Endothelial cell of umbilical vein (primary cell): ENCODE results near the gene YIPF3. TPM values are rescaled to one million over a fixed set of nuclear protein-coding genes. Genes with fewer than 3 reads are reported as not detected.

Source experiments
- BruUV-seq: library from RNA; stranded (reverse); fragments of 400-500 nt; replicated peaks from 2 replicates; lab custom pipeline; 2021; lab: Mats Ljungman, UMichigan
- CTCF ChIA-PET: fragments of 300-600, 350-600 bp; sonication (Branson Sonifier 250); formaldehyde crosslinking; loops from one replicate; lab custom pipeline; 2021; ENCODE audit warnings: antibody characterized with exemption, inconsistent platforms; lab: Charles Lee
- POLR2A ChIA-PET: fragments of 300-600, 350-600 bp; sonication (Branson Sonifier 250); formaldehyde crosslinking; loops from one replicate; lab custom pipeline; 2021; ENCODE audit warnings: antibody characterized with exemption, inconsistent platforms; lab: Charles Lee
- DNase-seq: peaks from one replicate; pipeline ENCODE4 v3.0.0-alpha.2; 2011; ENCODE audit warnings: low read depth, low spot score
- FAIRE-seq: peaks from 2 replicates; lab custom pipeline; 2011; peaks lifted over from hg19 to GRCh38; lab: Jason Lieb, UNC
- H2AFZ ChIP-seq: 2 replicates; pipeline ENCODE4 v1.6.0; 2012; ENCODE audit warnings: low read depth, low read length, control low read depth, inconsistent platforms
- H3K27ac ChIP-seq: 2 replicates; pipeline ENCODE4 v1.5.1; 2011; ENCODE audit warnings: low read depth, mild to moderate bottlenecking, control low read depth, low read length, moderate library complexity; ENCODE audit not compliant: insufficient read depth
- H3K27me3 ChIP-seq, 2 experiments: 2 replicates each; pipeline versions ENCODE4 v1.6.0 to v1.6.1; 2011; ENCODE audit warnings: low read length in 2 of 2, mixed read lengths in 1 of 2; ENCODE audit not compliant: control insufficient read depth in 2 of 2, insufficient read depth in 2 of 2
- H3K36me3 ChIP-seq, 2 experiments: 2 replicates in 1 of 2; 3 replicates in 1 of 2; pipeline ENCODE4 v1.5.1; 2011; ENCODE audit warnings: low read length in 2 of 2, mild to moderate bottlenecking in 1 of 2, moderate library complexity in 1 of 2; ENCODE audit not compliant: control insufficient read depth in 2 of 2, insufficient read depth in 2 of 2; ENCODE audit errors: extremely low read depth in 1 of 2
- H3K4me1 ChIP-seq: 3 replicates; pipeline ENCODE4 v1.5.1; 2011; ENCODE audit warnings: mild to moderate bottlenecking, low read length; ENCODE audit not compliant: control insufficient read depth, insufficient read depth; ENCODE audit errors: extremely low read depth
- H3K4me2 ChIP-seq: 2 replicates; pipeline ENCODE4 v1.6.1; 2011; ENCODE audit warnings: low read length, control low read depth, mixed read lengths; ENCODE audit not compliant: insufficient read depth
- H3K4me3 ChIP-seq, 3 experiments: fragments of 200-600 bp in 1 of 3; sonication (generic), shearing (Covaris generic) in 1 of 3; replicated peaks in 1 of 3; 2 replicates each; pipeline ENCODE4 v1.5.1; 2011 to 2016; ENCODE audit warnings: control low read depth in 3 of 3, low read length in 3 of 3, mild to moderate bottlenecking in 2 of 3, inconsistent platforms in 1 of 3, low read depth in 1 of 3, moderate library complexity in 1 of 3; ENCODE audit not compliant: insufficient read depth in 1 of 3
- H3K79me2 ChIP-seq: 2 replicates; pipeline ENCODE4 v1.6.0; 2012; ENCODE audit warnings: low read length, inconsistent platforms; ENCODE audit not compliant: control insufficient read depth, insufficient read depth
- H3K9ac ChIP-seq: replicated peaks from 2 replicates; pipeline ENCODE3; 2011; ENCODE audit warnings: low read length, control low read depth; ENCODE audit not compliant: insufficient read depth; ENCODE audit errors: extremely low read depth
- H3K9me1 ChIP-seq: replicated peaks from 3 replicates; pipeline ENCODE4 v1.6.0; 2011; ENCODE audit warnings: mild to moderate bottlenecking, low read length; ENCODE audit not compliant: control insufficient read depth, insufficient read depth; ENCODE audit errors: extremely low read depth
- H3K9me3 ChIP-seq: replicated peaks from 2 replicates; pipeline ENCODE4 v1.5.1; 2012; ENCODE audit warnings: low read length, inconsistent platforms; ENCODE audit not compliant: control insufficient read depth, insufficient read depth
- H4K20me1 ChIP-seq: replicated peaks from 2 replicates; pipeline ENCODE3; 2011; ENCODE audit warnings: mild to moderate bottlenecking, low read length; ENCODE audit not compliant: control insufficient read depth, insufficient read depth; ENCODE audit errors: extremely low read depth
- EZH2 ChIP-seq: IDR thresholded peaks from 2 replicates; pipeline ENCODE4 v1.6.1; 2012; ENCODE audit warnings: borderline replicate concordance, low read depth, mild to moderate bottlenecking, moderate library complexity, low read length, inconsistent platforms; ENCODE audit not compliant: severe bottlenecking
- FOS ChIP-seq: IDR thresholded peaks from 2 replicates; pipeline ENCODE4 v1.6.1; 2011; ENCODE audit warnings: mild to moderate bottlenecking, low read length, moderate library complexity, borderline replicate concordance; ENCODE audit not compliant: insufficient read depth
- MYC ChIP-seq: IDR thresholded peaks from one replicate; pipeline ENCODE4 v1.6.1; 2011; ENCODE audit warnings: mild to moderate bottlenecking, low read depth, low read length
- POLR2AphosphoS5 ChIP-seq: IDR thresholded peaks from 2 replicates; pipeline ENCODE4 v1.6.1; 2012; ENCODE audit warnings: low read depth, mild to moderate bottlenecking, control low read depth, low read length, moderate library complexity; ENCODE audit not compliant: insufficient read depth
- dilution Hi-C: fragments of 300-500 bp; cut with MboI; formaldehyde crosslinking; loops from one replicate; pipeline ENCODE4 v1.15.0; 2019; ENCODE audit warnings: low sequenced_read_pairs; ENCODE audit not compliant: extremely low pct_ligation_motif_present
- intact Hi-C: fragments of 100-400 bp; cut with micrococcal nuclease; formaldehyde crosslinking; loops from one replicate; pipeline ENCODE4 v1.10.0; 2022
- polyA plus RNA-seq, 4 experiments: library from polyadenylated mRNA; depleted of rRNA in 3 of 4; stranded (reverse) in 3 of 4; unstranded in 1 of 4; fragments of >200 nt; gene quantifications; 2 replicates each; pipeline versions ENCODE4 v1.2.1 to v1.2.3, GENCODE V29; 2011 to 2012; ENCODE audit warnings: missing spikeins in 1 of 4
- total RNA-seq: library from RNA; stranded (reverse); gene quantifications from 2 replicates; pipeline ENCODE4 v1.2.3, GENCODE V29; 2021
- TF ChIP-seq, protein P1 (sequence below): IDR thresholded peaks from 2 replicates; pipeline ENCODE4 v1.6.1; 2011; ENCODE audit not compliant: insufficient read depth, insufficient read length
- TF ChIP-seq, protein P2 (sequence below), 2 donors: IDR thresholded peaks; 1 replicate in 1 of 2; 2 replicates in 1 of 2; pipeline ENCODE4 v1.5.1; 2011; ENCODE audit warnings: low read length in 2 of 2, mild to moderate bottlenecking in 2 of 2, moderate library complexity in 2 of 2, control low read depth in 1 of 2, inconsistent platforms in 1 of 2, low read depth in 1 of 2; ENCODE audit not compliant: insufficient read depth in 1 of 2; ENCODE audit errors: extremely low read depth in 1 of 2

Gene YIPF3
- total and polyA plus RNA-seq, 2 donors (not counting 3 experiments of a cell fraction or from before 2014, with no cell fraction given) = 119 to 470 TPM

DNA sequence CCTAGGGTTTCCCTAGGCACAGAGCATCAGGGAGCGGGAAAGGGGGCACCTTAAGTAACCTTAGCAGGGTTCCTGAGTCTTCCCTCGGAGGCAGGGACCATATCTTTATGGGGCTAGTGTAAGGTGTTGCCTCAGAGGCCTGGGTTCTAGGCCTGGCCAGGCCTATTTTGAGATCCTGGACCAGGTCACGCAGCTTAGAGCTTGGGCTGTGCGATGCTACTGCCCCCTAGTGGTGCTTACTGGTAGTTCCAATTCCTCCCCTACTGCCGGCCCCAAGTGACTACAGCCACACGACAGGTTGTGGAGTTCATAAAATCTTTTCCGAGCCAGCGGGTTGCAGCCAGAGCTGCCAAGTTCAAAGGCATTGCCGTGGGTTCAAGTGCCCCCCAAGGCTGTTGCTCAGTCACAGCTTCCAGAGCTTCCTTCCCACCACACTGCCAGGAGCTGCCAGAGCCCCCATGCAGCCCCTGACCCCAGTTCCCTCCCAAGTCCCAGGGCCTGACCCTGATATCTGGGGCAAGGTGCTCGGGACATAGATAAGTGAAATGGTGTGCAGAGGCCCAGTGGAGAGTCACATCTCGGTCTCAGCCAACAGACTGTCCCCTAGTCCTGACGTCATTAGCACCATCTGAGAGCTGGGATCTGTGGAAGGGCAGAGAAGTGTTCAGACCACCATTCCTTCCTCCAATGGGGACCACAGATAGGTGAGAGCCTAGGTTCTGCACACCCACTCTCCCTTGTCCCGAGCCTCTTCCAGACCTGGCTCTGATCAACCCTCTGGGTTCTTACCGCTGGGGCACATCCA is 9.9 kb downstream of the YIPF3 start:
- Histone ChIP-seq H3K9ac (no peak overlapping the region), H3K4me1 (peaks cover 7% of the 10 kb centered on the region), H2AFZ (no peak overlapping the region), H3K4me3 (no peak overlapping the region), H3K9me3 (no peaks in the 10 kb centered on the region), H3K27me3 (no peaks in the 10 kb centered on the region), H3K27ac (no peak overlapping the region), H4K20me1 (no peaks in the 10 kb centered on the region), H3K36me3 (peaks cover 0 to 32% of the 10 kb centered on the region in 2 experiments), H3K9me1 (no peaks in the 10 kb centered on the region), H3K79me2 (no peaks in the 10 kb centered on the region), H3K4me2 (no peak overlapping the region)
- ChIA-PET CTCF (interaction anchor here (0.7 to 19.0 kb wide), 23 partner anchors 10 to 330 kb away, joined by 3 to 289 read pairs (median 8); partner anchors contain the start of genes CRIP3, DLK2, DNPH1 and POLR1C), POLR2A (interaction anchor here (0.6 kb wide), 1 partner anchor 21 kb away, joined by 7 read pairs; no protein-coding TSS in a partner anchor)
- no TSS peak for BruUV-seq
- dilution Hi-C loops = no loop called here
- DNase-seq (peak; percentile 82), FAIRE-seq (peak; percentile 93)
- no peak for TF ChIP-seq POLR2AphosphoS5
- TF ChIP-seq, protein P1, sequence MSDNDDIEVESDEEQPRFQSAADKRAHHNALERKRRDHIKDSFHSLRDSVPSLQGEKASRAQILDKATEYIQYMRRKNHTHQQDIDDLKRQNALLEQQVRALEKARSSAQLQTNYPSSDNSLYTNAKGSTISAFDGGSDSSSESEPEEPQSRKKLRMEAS = no peak
- TF ChIP-seq EZH2 = no peak
- no peak for TF ChIP-seq FOS
- no peak for TF ChIP-seq MYC
- TF ChIP-seq, protein P2, sequence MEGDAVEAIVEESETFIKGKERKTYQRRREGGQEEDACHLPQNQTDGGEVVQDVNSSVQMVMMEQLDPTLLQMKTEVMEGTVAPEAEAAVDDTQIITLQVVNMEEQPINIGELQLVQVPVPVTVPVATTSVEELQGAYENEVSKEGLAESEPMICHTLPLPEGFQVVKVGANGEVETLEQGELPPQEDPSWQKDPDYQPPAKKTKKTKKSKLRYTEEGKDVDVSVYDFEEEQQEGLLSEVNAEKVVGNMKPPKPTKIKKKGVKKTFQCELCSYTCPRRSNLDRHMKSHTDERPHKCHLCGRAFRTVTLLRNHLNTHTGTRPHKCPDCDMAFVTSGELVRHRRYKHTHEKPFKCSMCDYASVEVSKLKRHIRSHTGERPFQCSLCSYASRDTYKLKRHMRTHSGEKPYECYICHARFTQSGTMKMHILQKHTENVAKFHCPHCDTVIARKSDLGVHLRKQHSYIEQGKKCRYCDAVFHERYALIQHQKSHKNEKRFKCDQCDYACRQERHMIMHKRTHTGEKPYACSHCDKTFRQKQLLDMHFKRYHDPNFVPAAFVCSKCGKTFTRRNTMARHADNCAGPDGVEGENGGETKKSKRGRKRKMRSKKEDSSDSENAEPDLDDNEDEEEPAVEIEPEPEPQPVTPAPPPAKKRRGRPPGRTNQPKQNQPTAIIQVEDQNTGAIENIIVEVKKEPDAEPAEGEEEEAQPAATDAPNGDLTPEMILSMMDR (IDR thresholded peaks at IDR 0.05; ENCODE audit: extremely low read depth in 1 of 2, insufficient read depth in 1 of 2, low read depth in 1 of 2, low read length in 2 of 2) = peak; percentile 91 to 94
- intact Hi-C loops = loop anchor here (1.0 to 10.0 kb wide), 4 partner anchors 53 to 602 kb away; no protein-coding TSS in a partner anchor
